Measurements from ENCODE around the gene CORIN.

Gene CORIN

DNA sequence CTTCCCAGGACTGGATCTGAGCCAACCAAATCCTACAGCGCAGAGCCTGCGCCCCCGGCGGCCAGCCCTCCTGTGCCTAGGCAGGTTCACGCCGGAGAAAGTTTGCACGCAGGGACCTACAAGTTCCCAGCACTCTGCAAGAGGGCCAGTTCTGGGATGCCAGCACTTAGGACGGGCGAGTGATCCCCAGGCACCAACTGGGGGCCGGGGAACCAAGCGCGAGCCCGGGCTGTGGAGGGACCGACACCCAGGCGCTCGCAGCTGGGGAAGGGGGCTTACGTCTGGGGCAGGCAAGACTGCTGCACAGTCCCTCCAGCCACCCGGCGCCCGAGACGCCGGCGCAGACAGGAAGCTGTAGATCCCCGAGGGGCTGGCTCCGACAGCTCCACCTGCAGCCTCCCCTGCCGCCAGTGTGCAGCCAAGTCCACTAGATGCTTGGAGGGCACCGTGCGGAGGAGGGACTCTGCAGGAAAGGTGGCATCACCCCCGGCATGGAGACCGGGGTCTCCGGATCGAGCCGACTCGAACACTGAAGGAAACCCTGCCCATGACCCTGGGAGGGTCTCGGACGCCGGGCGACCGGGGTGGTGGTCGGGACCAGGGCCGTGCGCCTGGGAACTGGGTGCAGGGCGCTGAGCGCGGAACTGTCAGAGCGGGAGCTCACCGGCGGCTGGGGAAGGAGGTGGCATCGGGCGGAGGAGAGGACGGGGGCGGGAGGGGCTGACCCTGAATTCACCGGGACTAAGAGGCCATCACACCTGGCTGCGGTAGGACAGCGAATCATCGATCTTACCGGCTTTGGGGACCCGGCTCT is 566 bp downstream of the CORIN start:
- Histone ChIP-seq H3K4me3 (ENCODE audit: low read depth in 1 of 2, low read length in 2 of 2) (peak overlapping the region; percentile 72 to 74), H3K9ac (ENCODE audit: low read depth in 1 of 2, low read length in 2 of 2) (peak overlapping the region; percentile 42 to 57), H3K27ac (ENCODE audit: low read depth, low read length) (no peak overlapping the region), H3K27me3 (ENCODE audit: control insufficient read depth in 1 of 2, insufficient read depth in 2 of 2, low read length in 2 of 2) (peaks cover 0 to 3% of the 10 kb centered on the region in 2 donors), H3K9me3 (ENCODE audit: control insufficient read depth in 1 of 2, low read length in 2 of 2) (no peaks in the 10 kb centered on the region), H3K36me3 (ENCODE audit: control insufficient read depth in 1 of 2, insufficient read depth in 2 of 2, low read length in 2 of 2) (peaks cover 0 to 2% of the 10 kb centered on the region in 2 donors), H3K4me1 (ENCODE audit: control insufficient read depth in 1 of 2, insufficient read depth in 2 of 2, low read length in 2 of 2) (peaks cover 5 to 22% of the 10 kb centered on the region in 2 donors)

DNA sequence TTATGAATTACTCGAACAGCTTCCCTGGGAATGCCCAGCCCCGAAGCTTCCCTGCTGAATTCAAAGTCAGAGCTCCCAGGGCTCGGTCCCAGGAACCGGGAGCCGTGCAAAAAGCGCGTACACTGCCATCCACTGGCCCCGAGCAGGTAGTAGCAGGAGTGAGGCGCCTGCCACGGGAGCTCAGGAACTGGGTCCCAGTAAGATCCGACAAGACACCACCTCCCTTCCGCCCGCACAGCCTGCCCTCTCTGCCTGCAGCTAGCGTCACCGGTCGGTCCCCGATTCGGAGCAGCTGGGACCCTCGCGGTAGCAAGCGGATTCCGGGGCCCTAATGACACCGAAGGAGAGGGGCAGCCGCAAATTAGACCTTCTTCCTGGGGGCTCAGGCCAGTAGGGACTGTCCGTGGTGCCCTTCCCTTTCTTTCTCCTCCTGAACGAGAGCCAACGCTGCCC is 1.2 kb downstream of the CORIN start:
- H3K27ac ChIP-seq (ENCODE audit: low read depth, low read length): no peak overlapping the region
- H3K9me3 ChIP-seq (ENCODE audit: control insufficient read depth in 1 of 2, low read length in 2 of 2): no peaks in the 10 kb centered on the region
- no peaks in the 10 kb centered on the region for H3K36me3 ChIP-seq (ENCODE audit: control insufficient read depth in 1 of 2, insufficient read depth in 2 of 2, low read length in 2 of 2)
- H3K4me3 ChIP-seq (ENCODE audit: low read depth in 1 of 2, low read length in 2 of 2): peak overlapping the region; percentile 72 to 74
- H3K9ac ChIP-seq (ENCODE audit: low read depth in 1 of 2, low read length in 2 of 2): peak overlapping the region; percentile 42 to 57
- peaks cover 0 to 3% of the 10 kb centered on the region in 2 donors for H3K27me3 ChIP-seq (ENCODE audit: control insufficient read depth in 1 of 2, insufficient read depth in 2 of 2, low read length in 2 of 2)
- peaks cover 5 to 22% of the 10 kb centered on the region in 2 donors for H3K4me1 ChIP-seq (ENCODE audit: control insufficient read depth in 1 of 2, insufficient read depth in 2 of 2, low read length in 2 of 2)

DNA sequence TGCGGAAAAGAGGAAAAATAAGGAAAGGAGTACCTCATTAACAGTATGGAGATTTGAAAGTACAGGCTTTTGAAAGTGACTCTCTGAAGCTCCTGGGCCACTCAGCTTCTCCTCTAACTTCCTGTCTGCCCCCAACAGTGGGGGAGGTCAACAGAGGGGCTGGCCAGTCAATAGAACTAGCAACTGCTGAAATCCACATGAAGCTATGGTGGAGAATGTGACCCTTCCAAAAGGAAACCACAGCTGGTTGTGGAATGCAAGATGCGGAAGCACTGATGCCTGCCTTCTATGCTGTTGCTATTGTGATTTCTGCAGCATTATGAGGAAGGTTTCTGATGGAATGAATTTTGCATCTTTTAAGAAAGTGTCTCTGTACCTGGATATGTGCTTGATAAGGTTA is 2.4 kb downstream of the CORIN start:
- no peak overlapping the region for H3K9ac ChIP-seq (ENCODE audit: low read depth in 1 of 2, low read length in 2 of 2)
- H3K36me3 ChIP-seq (ENCODE audit: control insufficient read depth in 1 of 2, insufficient read depth in 2 of 2, low read length in 2 of 2): no peaks in the 10 kb centered on the region
- H3K9me3 ChIP-seq (ENCODE audit: control insufficient read depth in 1 of 2, low read length in 2 of 2): no peaks in the 10 kb centered on the region
- peaks cover 0 to 3% of the 10 kb centered on the region in 2 donors for H3K27me3 ChIP-seq (ENCODE audit: control insufficient read depth in 1 of 2, insufficient read depth in 2 of 2, low read length in 2 of 2)
- H3K4me3 ChIP-seq (ENCODE audit: low read depth in 1 of 2, low read length in 2 of 2): no peak overlapping the region
- H3K27ac ChIP-seq (ENCODE audit: low read depth, low read length): no peak overlapping the region
- H3K4me1 ChIP-seq (ENCODE audit: control insufficient read depth in 1 of 2, insufficient read depth in 2 of 2, low read length in 2 of 2): peaks cover 5 to 22% of the 10 kb centered on the region in 2 donors

DNA sequence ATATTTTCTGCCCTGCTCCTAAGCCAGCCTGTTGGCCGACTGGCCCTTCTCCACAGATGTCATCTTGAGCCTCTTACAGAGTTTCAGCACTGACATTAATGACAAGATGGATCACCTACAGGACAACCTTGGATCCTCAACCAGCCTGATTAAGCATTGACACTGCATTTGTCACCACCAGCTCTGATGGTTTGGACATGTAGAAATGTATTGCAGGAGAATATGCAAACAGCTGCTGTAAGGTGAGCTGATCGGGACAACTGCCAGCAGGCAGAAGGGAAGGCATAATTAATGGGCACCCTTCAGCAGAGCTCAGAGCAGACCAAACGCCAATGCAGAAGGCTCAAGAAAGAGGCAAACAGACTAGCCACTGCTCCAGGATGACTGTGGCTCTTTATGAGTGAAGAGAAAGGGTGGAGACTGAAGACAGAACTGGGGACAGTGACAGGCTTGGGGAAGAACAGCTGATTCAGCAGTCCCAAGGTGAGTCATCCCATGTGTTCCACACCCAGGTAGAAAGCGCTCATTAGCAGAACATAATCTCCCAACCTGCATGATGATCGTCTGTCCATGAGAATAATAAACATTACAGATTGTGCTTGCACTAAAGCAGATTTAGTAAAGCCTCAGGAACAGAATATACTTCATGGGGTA is 6.7 kb downstream of the CORIN start:
- Histone ChIP-seq H3K36me3 (ENCODE audit: control insufficient read depth in 1 of 2, insufficient read depth in 2 of 2, low read length in 2 of 2) (no peaks in the 10 kb centered on the region), H3K4me3 (ENCODE audit: low read depth in 1 of 2, low read length in 2 of 2) (no peak overlapping the region), H3K27ac (ENCODE audit: low read depth, low read length) (no peak overlapping the region), H3K27me3 (ENCODE audit: control insufficient read depth in 1 of 2, insufficient read depth in 2 of 2, low read length in 2 of 2) (peaks cover 0 to 7% of the 10 kb centered on the region in 2 donors), H3K9me3 (ENCODE audit: control insufficient read depth in 1 of 2, low read length in 2 of 2) (no peaks in the 10 kb centered on the region), H3K9ac (ENCODE audit: low read depth in 1 of 2, low read length in 2 of 2) (no peak overlapping the region), H3K4me1 (ENCODE audit: control insufficient read depth in 1 of 2, insufficient read depth in 2 of 2, low read length in 2 of 2) (peaks cover 4 to 5% of the 10 kb centered on the region in 2 donors)

- H3K4me1 ChIP-seq (ENCODE audit: control insufficient read depth in 1 of 2, insufficient read depth in 2 of 2, low read length in 2 of 2): no peaks in the 10 kb centered on the region
- H3K9ac ChIP-seq (ENCODE audit: low read depth in 1 of 2, low read length in 2 of 2): no peak overlapping the region
- H3K27me3 ChIP-seq (ENCODE audit: control insufficient read depth in 1 of 2, insufficient read depth in 2 of 2, low read length in 2 of 2): peaks cover 0 to 6% of the 10 kb centered on the region in 2 donors
- H3K27ac ChIP-seq (ENCODE audit: low read depth, low read length): no peak overlapping the region
- no peaks in the 10 kb centered on the region for H3K9me3 ChIP-seq (ENCODE audit: control insufficient read depth in 1 of 2, low read length in 2 of 2)
- no peaks in the 10 kb centered on the region for H3K36me3 ChIP-seq (ENCODE audit: control insufficient read depth in 1 of 2, insufficient read depth in 2 of 2, low read length in 2 of 2)
- no peak overlapping the region for H3K4me3 ChIP-seq (ENCODE audit: low read depth in 1 of 2, low read length in 2 of 2)
Observed at GRCh38 chr4:47830265-47831025, 7.4 kb downstream of the CORIN start.

GRCh38 chr4:47829438-47829837 is 8.4 kb downstream of the CORIN start:
- no peaks in the 10 kb centered on the region for H3K9me3 ChIP-seq (ENCODE audit: control insufficient read depth in 1 of 2, low read length in 2 of 2)
- peaks cover 0 to 3% of the 10 kb centered on the region in 2 donors for H3K27me3 ChIP-seq (ENCODE audit: control insufficient read depth in 1 of 2, insufficient read depth in 2 of 2, low read length in 2 of 2)
- H3K4me3 ChIP-seq (ENCODE audit: low read depth in 1 of 2, low read length in 2 of 2): no peak overlapping the region
- H3K9ac ChIP-seq (ENCODE audit: low read depth in 1 of 2, low read length in 2 of 2): no peak overlapping the region
- H3K27ac ChIP-seq (ENCODE audit: low read depth, low read length): no peak overlapping the region
- no peaks in the 10 kb centered on the region for H3K36me3 ChIP-seq (ENCODE audit: control insufficient read depth in 1 of 2, insufficient read depth in 2 of 2, low read length in 2 of 2)
- H3K4me1 ChIP-seq (ENCODE audit: control insufficient read depth in 1 of 2, insufficient read depth in 2 of 2, low read length in 2 of 2): no peaks in the 10 kb centered on the region

DNA sequence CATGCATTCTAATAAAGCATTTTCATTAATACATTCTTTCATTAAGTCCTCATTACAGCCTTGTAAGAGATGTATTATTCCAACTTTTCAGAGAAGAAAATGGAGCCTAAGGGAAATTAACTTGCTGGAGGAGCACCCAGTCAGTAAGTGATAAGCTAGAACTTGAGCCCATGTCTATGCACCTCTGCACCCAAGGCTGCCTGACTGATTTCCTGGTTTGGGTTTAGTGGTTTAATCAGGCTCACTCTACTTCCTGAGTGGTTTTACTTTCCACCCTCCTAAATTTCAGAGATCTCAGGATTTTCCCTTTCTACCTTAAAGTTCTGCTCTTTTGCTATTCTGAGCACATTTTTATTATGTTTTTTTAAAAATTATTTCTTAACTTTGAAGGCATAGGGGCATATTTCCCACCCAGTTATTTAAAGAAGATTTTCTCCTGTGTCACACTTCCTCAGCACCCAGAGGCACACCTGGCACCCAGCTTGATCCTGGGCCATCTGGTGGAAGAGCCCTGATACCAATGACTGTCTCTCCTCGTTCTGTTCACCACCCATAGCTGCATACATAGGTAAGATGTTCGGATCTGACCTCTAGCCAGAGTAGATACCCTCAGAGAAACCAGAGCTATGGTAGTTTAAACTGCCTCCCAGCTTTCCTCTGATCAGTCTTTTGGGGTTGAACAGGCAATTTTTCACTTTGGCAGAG is 10.4 kb downstream of the CORIN start:
- no peaks in the 10 kb centered on the region for H3K4me1 ChIP-seq (ENCODE audit: control insufficient read depth in 1 of 2, insufficient read depth in 2 of 2, low read length in 2 of 2)
- peaks cover 0 to 3% of the 10 kb centered on the region in 2 donors for H3K27me3 ChIP-seq (ENCODE audit: control insufficient read depth in 1 of 2, insufficient read depth in 2 of 2, low read length in 2 of 2)

GRCh38 chr4:47824840-47825239 is 13.0 kb downstream of the CORIN start:
- Histone ChIP-seq H3K27me3 (ENCODE audit: control insufficient read depth in 1 of 2, insufficient read depth in 2 of 2, low read length in 2 of 2) (peaks cover 0 to under 1% of the 10 kb centered on the region in 2 donors), H3K4me3 (ENCODE audit: low read depth in 1 of 2, low read length in 2 of 2) (no peak overlapping the region), H3K9me3 (ENCODE audit: control insufficient read depth in 1 of 2, low read length in 2 of 2) (no peaks in the 10 kb centered on the region), H3K27ac (ENCODE audit: low read depth, low read length) (no peak overlapping the region), H3K36me3 (ENCODE audit: control insufficient read depth in 1 of 2, insufficient read depth in 2 of 2, low read length in 2 of 2) (no peaks in the 10 kb centered on the region), H3K4me1 (ENCODE audit: control insufficient read depth in 1 of 2, insufficient read depth in 2 of 2, low read length in 2 of 2) (peaks cover 0 to 3% of the 10 kb centered on the region in 2 donors), H3K9ac (ENCODE audit: low read depth in 1 of 2, low read length in 2 of 2) (no peak overlapping the region)

More for the DNA sequence above, 10.4 kb downstream of the CORIN start:
- Histone ChIP-seq H3K4me3 (ENCODE audit: low read depth in 1 of 2, low read length in 2 of 2) (no peak overlapping the region), H3K9me3 (ENCODE audit: control insufficient read depth in 1 of 2, low read length in 2 of 2) (no peaks in the 10 kb centered on the region), H3K27ac (ENCODE audit: low read depth, low read length) (no peak overlapping the region), H3K9ac (ENCODE audit: low read depth in 1 of 2, low read length in 2 of 2) (no peak overlapping the region), H3K36me3 (ENCODE audit: control insufficient read depth in 1 of 2, insufficient read depth in 2 of 2, low read length in 2 of 2) (no peaks in the 10 kb centered on the region)

DNA sequence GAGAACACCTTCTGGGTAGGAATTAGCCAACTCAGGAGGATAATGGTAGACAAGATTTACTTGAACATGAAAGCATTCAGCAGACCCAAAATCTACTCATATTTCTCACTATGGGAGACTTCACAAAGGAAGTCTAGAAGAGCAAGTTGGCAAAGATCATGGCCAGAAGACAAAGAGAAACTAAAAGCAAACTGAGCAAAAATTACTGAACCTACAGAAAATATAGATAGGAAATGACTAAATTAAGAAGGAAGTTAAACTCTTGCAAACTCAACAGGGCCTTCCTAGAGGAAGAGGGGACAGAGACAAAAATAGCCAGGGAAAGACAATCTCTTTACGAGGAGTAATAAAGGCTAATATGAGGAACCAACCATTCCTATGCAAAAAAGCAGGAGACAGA is 18.7 kb downstream of the CORIN start:
- H3K27ac ChIP-seq (ENCODE audit: low read depth, low read length): no peak overlapping the region
- H3K4me3 ChIP-seq (ENCODE audit: low read depth in 1 of 2, low read length in 2 of 2): no peak overlapping the region
- H3K9me3 ChIP-seq (ENCODE audit: control insufficient read depth in 1 of 2, low read length in 2 of 2): no peaks in the 10 kb centered on the region

More for the DNA sequence above, 18.7 kb downstream of the CORIN start:
- Histone ChIP-seq H3K4me1 (ENCODE audit: control insufficient read depth in 1 of 2, insufficient read depth in 2 of 2, low read length in 2 of 2) (peaks cover 0 to 3% of the 10 kb centered on the region in 2 donors), H3K9ac (ENCODE audit: low read depth in 1 of 2, low read length in 2 of 2) (no peak overlapping the region), H3K36me3 (ENCODE audit: control insufficient read depth in 1 of 2, insufficient read depth in 2 of 2, low read length in 2 of 2) (no peaks in the 10 kb centered on the region), H3K27me3 (ENCODE audit: control insufficient read depth in 1 of 2, insufficient read depth in 2 of 2, low read length in 2 of 2) (no peaks in the 10 kb centered on the region)

All from duodenal mucosa (tissue), 2 donors.